GM18858 (cell line): ENCODE measurements around the gene PCNX2.

Experiments
- ATAC-seq: cut with Tn5 transposase; IDR thresholded peaks from one replicate; pipeline ENCODE4 v1.9.1; 2021; ENCODE audit not compliant: unreplicated experiment

Gene PCNX2

DNA sequence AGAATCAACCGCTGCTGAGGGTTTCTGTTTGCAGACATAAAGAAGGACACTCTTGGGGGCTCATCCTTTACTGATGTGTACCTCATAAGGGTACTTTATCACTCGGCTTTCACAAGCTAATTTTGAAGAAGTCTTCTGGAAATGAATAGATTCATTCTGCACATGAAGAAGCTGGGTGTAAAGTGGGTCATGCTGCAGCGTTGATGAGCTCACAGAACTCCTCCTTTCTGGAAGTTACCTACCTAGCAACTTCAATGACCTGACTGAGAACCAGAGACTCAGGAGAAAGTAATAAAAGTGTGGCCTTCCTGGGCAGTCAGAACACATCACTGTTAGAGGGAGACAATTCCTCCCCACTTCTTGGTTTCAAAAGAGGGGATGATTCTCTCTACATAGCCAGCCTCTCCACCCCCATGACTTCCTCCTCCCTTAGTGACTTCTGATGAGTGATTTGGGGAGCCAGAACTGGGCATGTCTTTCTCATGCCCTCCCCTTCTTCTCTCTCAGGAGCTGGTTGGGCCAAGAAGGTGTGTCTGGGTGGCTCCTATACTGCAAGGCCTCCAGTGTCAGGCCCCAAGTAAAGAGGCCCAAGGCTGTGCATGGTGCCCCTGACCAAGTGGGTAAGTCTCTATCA, 27.0 kb downstream of the PCNX2 start:
- no peak for ATAC-seq

DNA sequence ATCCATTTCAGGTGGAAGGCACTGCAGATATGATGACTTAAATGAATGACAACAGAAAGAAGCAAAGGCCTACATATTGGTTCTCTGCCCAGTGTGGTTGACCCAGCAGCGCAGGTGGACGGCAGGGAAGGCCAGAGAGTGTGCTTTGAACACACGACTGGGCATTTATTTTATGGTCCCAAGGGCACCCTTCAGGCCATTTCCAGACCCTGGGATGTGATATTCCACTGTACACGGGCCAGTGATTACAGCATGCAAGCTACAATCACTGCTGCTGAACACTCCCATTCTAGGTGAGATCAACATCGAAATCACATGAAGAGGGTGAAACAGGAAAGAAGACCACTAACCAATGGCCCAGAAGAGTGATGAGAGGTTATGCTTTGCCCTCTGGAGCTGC, 33.8 kb downstream of the PCNX2 start:
- ATAC-seq, result no peak

DNA sequence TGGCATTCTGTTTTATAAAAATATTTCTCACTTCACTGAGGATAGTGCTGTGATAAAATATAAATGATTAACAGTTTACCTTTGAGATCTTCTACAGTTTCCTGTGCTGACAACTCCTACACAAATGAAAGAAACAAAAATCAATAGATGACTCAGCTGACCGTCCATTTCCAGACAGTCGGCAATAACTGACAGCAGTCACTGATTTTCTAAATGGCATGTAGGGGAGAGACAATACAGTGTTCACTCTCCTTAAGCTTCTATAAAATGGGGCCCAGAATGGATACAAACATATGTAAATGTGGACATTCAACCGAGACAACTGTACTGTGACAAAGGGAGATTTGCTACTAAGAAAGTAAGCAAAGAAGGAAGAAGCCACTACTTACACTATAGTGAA, 34.3 kb downstream of the PCNX2 start:
- ATAC-seq, result peak; percentile 95

DNA sequence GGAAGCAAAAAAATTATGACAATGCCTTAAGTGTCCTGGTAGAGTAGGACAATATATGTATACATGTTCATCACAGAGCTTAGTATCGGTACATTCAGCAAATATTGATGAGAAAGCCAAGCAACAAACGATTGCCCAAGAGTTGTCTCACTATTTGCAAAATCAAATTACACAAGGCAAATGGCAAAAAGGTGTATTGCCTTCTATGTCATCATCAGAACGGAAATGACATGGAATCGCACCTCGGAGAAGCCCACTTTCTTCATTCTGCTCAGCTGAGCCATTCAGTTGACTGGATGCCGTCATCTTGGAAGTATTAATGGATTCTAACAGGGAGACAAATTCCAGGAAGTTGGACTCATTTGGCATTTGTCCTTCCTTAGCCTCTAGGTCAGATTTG, 37.7 kb downstream of the PCNX2 start:
- ATAC-seq, result no peak

DNA sequence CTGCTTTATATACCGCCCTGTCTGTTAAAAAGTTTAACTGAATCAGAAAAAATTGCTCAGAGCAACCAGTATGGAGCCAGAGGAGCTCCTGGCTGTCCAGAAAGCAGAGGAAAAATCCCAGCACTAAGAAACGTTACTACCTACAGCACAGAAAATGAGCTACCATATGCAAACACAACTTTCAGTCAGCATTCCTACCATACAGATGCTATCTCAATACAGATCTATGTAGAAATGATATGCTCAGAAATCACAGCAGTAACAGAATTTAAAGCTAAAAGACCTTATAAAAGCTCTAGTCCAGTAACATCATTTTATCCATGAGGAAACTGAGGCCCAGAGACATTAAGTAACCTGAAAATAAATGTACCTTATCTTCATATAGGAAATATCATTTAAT, 38.7 kb downstream of the PCNX2 start:
- no peak for ATAC-seq

DNA sequence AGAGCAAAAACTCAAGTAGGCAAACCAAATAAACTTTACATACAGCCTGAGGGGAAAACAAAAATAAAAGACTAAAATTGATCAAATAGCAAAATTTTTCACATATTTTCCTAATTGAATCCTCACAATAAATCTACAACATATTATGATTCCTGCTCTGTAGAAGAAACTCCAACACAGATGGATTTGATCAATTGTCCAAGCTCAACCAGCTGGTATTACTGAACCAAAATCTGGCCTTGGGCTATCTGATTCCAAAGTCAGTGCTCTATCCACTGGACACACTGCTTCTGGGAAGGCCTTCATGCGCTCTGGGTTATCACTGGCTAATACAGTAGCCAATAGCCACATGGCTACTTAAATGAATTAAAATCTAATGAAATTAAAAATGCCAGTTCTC, 39.3 kb downstream of the PCNX2 start:
- no peak for ATAC-seq

DNA sequence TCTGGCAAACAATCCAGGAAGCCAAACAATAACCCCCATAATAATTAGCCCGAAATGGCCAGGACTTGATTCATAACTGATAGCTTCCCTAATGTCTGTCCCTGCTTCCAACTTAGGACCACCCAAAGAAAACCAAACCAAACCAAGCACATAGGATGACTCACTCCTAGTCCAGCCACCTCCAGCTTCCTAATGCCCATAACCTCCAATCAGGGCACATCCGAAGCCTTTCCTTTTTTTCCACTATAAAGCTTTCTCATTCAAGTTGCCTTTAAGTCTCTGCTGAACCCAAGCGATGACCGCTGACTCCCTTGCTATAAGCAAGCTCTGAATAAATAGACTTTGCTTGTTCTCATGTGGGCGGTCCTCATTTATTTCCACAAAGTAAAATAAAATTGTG, 40.4 kb downstream of the PCNX2 start:
- no peak for ATAC-seq

DNA sequence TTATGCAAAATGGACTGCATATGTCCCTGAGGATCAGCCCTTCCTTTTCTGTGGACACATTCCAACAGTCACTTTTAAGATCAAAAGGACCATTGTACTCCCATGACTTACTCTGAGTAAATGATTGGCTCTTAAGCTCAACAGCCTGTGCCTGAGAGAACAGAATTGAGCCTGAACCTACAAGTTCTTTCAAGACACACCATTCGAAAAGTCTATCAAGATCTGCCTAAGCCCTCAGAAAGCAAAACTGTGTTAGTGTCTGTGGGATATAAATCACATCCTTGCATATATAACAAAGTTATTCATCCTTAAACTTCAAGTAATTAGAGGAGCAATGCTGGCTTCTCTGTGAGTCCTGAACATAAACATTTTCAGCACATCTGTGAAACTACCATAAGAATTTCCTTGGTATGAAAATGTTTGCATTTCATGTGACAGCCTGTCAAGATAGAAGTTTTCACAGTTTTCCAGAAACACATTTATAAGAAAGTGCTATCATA, 41.6 kb downstream of the PCNX2 start:
- no peak for ATAC-seq

DNA sequence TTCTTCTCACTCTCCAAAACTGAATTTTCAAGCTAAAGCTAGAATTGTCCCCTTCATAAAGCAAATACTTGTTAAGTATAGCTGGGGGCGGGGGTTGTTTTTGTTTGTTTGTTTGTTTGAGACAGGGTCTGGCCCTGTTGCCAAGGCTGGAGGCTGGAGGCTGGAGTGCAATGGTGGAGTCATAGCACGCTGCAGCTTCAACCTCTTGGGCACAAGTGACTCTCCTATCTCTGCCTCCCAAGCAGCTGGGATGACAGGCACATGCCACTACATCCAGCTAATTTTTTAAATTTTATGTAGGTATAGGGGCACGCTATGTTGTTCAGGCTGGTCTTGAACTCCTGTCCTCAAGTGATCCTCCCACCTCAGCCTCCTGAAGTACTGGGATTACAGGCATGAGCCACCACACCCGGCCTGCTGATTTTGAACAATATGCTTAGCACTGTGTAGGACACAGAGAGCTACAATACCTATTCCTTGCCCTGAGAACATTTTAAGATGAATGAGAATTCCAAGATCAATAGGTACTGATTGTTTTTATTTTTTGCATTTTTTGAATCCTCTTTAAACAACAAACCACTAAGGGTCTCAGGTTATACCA, 42.2 kb downstream of the PCNX2 start:
- no peak for ATAC-seq

DNA sequence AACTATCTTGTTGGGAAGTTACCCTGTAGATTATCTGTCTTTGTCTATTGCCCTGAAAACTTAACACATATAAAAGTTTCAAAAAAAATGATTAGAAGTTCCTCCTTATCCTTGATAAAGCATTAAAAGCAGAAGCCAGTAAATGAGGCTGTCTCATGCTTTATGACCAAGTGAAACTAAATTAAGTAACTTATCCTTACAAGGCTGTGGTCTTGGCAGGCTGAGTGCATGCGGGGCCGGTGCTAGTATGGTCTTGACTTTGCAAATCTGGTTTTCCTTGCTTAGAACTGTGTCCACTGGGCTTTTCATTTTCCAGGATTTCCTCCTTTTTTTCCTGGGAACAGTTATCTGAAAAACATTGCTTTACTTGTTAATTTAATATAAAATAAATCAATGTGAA, 43.1 kb downstream of the PCNX2 start:
- no peak for ATAC-seq

DNA sequence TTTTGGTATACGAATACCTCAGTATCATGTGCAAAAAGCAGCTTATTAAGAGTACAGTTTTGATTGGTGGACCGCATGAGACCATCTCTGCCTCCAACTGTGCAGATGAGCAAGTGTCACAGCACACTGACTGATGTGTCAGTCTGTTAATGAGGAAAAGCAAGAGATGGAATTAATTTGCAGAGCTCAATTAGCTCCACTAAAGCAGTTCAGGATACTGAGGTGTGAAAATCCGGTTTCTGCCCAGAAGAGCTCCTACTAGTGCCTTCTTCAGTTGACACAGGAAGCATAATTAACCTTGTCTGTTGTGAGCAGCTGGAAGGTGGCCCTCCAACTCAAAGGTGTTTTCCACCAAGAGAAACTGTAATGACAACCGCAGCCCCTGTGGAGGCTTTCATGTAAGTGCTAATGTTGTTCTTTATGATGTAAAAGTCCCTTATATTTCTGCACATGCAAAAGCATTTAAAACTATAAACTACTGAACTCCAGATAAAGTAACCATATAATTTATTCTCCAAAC, 44.3 kb downstream of the PCNX2 start:
- ATAC-seq, result no peak

DNA sequence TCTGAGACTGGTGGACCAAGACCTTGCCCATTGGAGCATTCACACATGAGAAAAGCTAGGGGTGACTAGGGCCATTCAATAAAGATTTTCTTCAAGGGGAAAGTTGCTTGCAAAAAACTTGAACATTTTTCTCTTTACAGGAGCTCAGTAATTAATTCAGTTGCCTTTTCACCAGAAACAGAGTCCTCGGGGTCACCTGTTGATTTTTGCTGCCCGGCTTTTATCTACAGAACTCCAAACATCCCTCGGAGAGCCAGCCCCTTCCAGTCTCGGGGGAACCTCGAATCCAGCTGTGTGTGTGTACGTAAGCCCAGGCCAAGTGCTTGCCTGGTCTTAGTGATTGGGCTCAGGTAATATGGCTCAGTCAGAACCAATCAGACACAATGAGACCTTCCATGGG, 47.5 kb downstream of the PCNX2 start:
- ATAC-seq, result no peak

DNA sequence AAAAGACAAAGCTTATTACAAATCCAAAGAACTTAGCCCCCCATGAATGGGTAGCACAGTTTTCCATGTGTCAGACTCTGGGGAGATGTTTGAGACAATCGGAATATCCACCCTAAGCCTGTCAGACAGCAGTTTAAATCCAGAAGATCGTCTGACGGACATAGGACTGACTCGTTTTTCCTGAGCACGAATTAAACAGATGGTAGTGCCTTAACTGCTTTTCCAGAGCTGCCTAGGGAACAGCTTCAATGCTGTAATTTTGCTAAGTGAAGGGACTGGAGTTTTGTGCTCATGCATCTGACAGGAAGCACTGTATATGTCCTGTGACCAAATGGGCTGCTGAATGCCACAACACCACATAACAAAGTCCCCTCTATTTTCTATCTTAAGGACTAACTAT, 48.6 kb downstream of the PCNX2 start:
- ATAC-seq, result no peak

DNA sequence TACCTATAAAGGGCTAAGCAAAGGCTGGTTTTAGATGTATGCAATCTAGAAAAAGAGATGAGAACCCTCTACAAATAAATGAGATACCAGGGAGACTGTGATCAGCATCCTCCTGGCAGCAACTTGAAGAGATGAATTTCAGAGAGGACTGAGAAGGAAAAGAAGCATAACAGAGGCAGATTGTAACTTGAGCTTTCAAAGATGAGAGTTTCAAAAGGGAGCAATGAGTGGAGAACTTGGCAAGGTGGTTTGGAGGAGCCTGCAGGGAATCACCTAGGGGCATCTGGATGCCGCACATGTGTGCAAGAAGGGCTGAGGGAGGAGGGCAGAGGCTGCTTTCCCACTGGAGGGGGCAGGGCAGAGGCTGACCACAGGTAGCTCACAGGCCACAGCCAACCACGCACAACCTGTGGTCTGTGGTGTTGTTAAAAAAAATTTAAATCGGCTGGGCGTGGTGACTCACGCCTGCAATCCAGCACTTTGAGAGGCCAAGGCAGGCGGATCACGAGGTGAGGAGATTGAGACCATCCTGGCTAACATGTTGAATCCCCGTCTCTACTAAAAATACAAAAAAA, 50.2 kb downstream of the PCNX2 start:
- no peak for ATAC-seq

DNA sequence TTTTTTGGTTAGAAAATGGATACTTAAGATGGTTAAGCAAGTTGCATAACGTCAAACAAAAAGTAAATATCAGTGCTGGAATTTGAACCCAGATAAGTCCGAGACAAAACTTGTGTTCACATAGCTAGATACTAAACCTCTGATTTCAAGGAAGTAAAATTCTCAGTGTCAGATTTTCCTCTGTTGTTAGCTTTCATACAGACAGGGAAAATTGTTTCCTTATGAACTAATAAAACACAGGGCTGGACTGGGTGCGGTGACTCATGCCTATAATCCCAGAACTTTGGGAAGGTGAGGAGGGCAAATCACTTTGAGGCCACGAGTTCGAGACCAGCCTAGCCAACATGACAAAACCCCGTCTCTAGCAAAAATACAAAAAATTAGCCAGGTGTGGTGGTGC, 51.3 kb downstream of the PCNX2 start:
- ATAC-seq, result no peak

DNA sequence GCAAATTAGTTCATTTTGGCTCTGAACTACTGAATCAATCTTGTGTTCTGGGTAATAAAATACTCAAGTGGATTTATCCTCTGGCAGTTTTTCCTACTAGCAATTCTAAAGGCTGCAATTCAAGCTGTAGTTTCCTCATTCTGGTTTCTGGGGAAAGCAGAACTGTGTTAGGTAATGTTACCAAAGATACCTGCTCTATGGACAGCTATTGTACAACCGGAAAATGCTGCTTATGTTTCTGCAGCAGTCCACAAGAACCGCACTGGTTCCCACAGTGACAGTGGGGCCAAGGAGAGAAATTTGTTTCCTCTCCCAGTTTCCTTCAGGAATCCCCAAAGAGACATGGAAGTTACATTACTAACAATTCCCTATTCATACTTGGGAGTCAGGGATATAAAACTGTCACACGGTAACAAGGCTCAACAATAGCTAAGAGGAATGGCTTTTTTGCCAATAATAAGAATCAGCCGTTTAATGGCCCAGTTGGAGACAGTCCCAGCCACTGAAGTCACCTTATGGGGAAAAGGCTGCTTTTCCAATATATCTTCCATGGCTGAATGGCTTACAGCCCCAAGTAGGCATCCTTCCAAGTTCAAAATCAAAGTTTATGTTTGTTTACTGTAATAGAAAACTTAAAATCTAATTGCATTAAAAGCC, 52.6 kb downstream of the PCNX2 start:
- no peak for ATAC-seq

DNA sequence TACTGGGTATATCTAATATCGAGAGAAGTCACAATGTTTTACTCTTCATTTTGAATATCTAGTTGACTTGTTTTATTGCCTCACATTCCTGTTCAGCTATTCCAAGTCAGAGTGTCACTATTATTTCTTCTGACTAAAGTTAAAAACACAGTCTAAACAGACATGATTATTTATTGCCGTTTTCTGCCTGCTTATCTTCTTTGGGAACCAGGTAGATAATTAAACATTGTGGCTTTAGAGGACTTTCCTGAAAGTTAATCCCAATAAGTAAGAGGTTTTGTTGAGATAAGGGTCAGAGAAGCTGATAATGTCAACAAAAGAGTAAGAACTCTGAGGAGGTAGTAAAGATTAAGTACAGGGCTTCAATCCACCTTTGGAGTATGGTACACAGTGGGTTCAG, 53.8 kb downstream of the PCNX2 start:
- no peak for ATAC-seq

DNA sequence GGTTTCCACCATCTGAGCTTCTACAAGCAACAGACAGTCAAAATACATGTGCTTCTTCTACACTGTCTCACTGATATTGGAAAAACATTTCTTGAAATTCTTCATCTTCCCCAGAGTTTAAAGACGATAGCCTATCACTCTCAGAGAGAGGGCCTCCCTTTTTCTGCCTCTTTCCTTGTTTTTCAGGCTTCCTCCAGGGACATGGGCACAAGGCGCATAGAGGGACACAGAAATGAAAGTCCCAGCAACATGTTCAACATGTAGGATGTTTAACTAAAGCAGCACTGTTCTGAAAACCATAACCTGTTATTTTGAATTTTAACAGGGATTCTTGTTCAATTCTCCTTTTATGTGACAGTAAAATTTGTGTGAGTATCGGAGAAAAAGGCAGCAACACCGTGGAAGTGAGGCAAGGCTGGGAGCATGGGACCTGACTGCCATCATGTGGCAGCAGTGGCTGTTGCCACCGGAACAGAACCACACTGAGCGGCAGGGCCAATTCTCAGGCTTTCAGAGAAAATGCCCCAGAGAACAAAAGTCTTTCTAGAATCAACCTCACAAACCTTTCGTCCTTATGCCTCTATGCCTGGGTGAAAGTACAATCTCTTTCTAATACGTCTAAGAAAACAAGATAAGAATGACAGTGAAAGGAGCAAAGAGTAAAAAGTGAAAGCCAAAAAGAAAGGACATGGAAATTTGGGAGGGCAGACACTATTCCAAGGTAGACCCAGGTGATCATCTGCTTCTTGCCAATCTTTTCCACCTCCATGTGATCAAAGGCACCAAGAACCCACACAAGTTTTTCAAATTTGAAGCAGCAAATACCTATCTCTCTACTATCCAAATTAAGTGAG, 54.5 kb downstream of the PCNX2 start:
- ATAC-seq, result no peak

DNA sequence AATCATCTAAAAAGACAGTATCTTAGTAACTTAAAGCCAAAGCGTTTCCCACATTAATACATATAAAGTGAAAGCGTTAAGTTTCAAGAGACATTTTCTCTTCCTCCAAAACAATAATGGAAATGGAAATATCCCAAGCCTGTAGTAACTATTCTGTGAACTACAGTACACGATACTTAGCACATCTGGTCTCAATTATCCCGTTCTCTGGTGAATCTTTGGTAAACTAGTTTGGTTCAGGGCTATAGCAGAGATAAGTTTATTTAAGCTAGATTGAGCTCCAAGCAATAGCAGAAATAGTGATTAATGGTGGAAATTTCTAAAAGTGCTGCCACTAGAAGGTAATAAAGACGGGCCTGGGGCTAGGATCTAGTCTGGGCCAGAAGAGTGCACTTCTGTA, 55.2 kb downstream of the PCNX2 start:
- no peak for ATAC-seq

DNA sequence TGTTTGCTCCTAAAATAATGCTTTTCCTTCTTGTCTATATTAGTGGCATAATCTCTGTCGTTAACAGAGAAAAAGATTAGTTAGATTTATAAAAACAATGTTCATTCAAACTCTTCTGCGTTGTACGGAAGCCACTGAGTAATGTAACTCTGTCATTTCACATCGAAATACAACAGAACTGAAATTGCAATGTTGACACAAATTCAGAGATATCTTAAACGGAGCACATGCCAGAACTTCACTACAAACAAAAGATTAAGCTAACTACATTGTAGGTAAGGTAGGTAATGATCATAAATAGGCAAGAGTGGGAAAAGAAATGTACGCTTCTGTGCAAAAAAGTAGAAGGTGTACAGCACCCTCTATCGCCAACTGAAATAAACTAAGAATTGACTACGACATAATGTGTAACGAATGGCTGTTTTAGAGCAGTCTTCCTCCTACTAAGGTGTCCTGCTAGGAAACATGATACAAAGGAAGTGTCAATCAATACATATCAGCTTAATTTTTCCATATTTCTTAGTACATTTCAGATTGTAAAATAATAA, 56.6 kb downstream of the PCNX2 start:
- ATAC-seq, result no peak

DNA sequence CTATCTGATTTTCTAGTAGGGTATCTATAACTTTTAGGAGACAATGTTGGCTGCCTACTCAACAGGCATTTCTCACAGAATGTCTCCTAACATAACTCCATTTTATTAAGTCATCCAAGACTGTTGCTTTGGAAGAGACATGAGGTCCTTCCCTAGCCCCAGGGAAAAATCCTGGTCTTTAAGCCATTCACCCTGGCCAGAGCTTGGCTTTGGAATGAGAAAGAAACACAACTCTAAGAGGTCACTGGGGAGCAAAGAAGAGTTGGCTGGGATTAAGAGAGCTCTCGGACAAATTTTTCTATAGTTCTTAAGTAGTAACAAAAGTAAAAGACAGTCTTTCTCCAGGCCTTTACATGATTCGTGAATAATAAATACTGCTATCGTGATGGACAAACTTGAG, 57.9 kb downstream of the PCNX2 start:
- no peak for ATAC-seq
